K562 (cell line): Measurements from ENCODE around the gene HADH.

Experiments used
- CREB1 ChIP-seq, 2 experiments: sonication (generic) in 1 of 2; formaldehyde crosslinking in 1 of 2; IDR thresholded peaks; 2 replicates each; pipeline versions ENCODE4 v1.6.1 to v1.8.0; 2012 to 2022; ENCODE audit warnings: inconsistent platforms in 1 of 2, mild to moderate bottlenecking in 1 of 2, missing genetic modification reagents in 1 of 2, moderate library complexity in 1 of 2
- ELF2 ChIP-seq: fragments of 250-450 bp; sonication (Bioruptor Pico); IDR thresholded peaks from 2 replicates; pipeline ENCODE4 v1.5.0; 2021; ENCODE audit warnings: mild to moderate bottlenecking

GRCh38 chr4:108055787-108056186 is 66.1 kb downstream of the HADH start:
- no peak for TF ChIP-seq ELF2 (CRISPR knock-in tag)
- TF ChIP-seq CREB1 (IDR thresholded peaks at IDR 0.05): no peak
- no peak for TF ChIP-seq CREB1 (CRISPR knock-in tag; IDR thresholded peaks at IDR 0.05)
